ENCODE measurements around the gene ARHGAP27.

Gene ARHGAP27

GRCh38 chr17:45380046-45380765 is 52.5 kb downstream of the ARHGAP27 start:
- in situ Hi-C loops (cut with MboI; ENCODE audit: low pct_unique_long_range_greater_than_20kb, low sequenced_read_pairs, unreplicated experiment): no loop called here
- TF ChIP-seq CTCF (IDR thresholded peaks at IDR 0.05; ENCODE audit: extremely low read depth, insufficient read depth, missing control alignments): no peak
- no peak for DNase-seq (ENCODE audit: low spot score)

DNA sequence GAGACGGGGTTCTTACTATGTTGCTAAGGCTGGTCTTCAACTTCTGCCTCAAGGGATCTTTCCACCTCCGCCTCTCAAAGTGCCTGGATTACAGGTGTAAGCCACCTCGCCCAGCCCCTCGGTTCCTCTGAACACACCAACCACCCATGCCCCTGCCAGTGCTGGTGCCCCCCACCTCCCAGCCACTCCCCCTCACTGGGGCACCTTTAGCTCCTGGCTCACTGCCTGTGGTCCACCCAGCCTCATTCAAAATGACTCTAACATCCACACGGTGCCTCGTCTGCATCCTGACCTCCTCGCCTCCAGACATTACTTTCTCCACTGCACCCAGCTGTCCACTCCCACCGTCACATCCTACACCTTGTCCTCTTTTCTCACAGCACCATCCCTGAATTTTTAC is 55.3 kb downstream of the ARHGAP27 start:
- in situ Hi-C loops (cut with MboI; ENCODE audit: low pct_unique_long_range_greater_than_20kb, low sequenced_read_pairs, unreplicated experiment): no loop called here
- TF ChIP-seq CTCF (IDR thresholded peaks at IDR 0.05; ENCODE audit: extremely low read depth, insufficient read depth, missing control alignments): no peak
- DNase-seq (ENCODE audit: low spot score): no peak

- DNase-seq (ENCODE audit: low spot score): no peak
- no peak for TF ChIP-seq CTCF (IDR thresholded peaks at IDR 0.05; ENCODE audit: extremely low read depth, insufficient read depth, missing control alignments)
- in situ Hi-C loops (cut with MboI; ENCODE audit: low pct_unique_long_range_greater_than_20kb, low sequenced_read_pairs, unreplicated experiment): no loop called here
Measured at GRCh38 chr17:45376171-45377005, 56.3 kb downstream of the ARHGAP27 start.

- no peak for TF ChIP-seq CTCF (IDR thresholded peaks at IDR 0.05; ENCODE audit: extremely low read depth, insufficient read depth, missing control alignments)
Measured at GRCh38 chr17:45374501-45374900, 58.2 kb downstream of the ARHGAP27 start.

GRCh38 chr17:45372325-45372869 is 60.3 kb downstream of the ARHGAP27 start:
- TF ChIP-seq CTCF (IDR thresholded peaks at IDR 0.05; ENCODE audit: extremely low read depth, insufficient read depth, missing control alignments): no peak
- no peak for DNase-seq (ENCODE audit: low spot score)
- in situ Hi-C loops (cut with MboI; ENCODE audit: low pct_unique_long_range_greater_than_20kb, low sequenced_read_pairs, unreplicated experiment): no loop called here

More at GRCh38 chr17:45374501-45374900, 58.2 kb downstream of the ARHGAP27 start:
- DNase-seq (ENCODE audit: low spot score): no peak
- in situ Hi-C loops (cut with MboI; ENCODE audit: low pct_unique_long_range_greater_than_20kb, low sequenced_read_pairs, unreplicated experiment): no loop called here

GRCh38 chr17:45371414-45372324 is 61.0 kb downstream of the ARHGAP27 start:
- no peak for DNase-seq (ENCODE audit: low spot score)
- TF ChIP-seq CTCF (IDR thresholded peaks at IDR 0.05; ENCODE audit: extremely low read depth, insufficient read depth, missing control alignments): no peak
- in situ Hi-C loops (cut with MboI; ENCODE audit: low pct_unique_long_range_greater_than_20kb, low sequenced_read_pairs, unreplicated experiment): no loop called here
